ENCODE data around the gene DRC1.

The DRC1 gene

GRCh38 chr2:26394694-26395093 is 7.0 kb upstream of the DRC1 start:
- Histone ChIP-seq H3K36me3 (ENCODE audit: control insufficient read depth, insufficient read depth, low read length) (peaks cover 2% of the 10 kb centered on the region), H3K4me3 (replicated peaks; ENCODE audit: low read depth, low read length) (no peak overlapping the region), H3K27me3 (replicated peaks; ENCODE audit: control insufficient read depth, insufficient read depth, low read length) (no peaks in the 10 kb centered on the region)
- no peak for DNase-seq (ENCODE audit: extremely low read depth, insufficient read length)
- no peak for TF ChIP-seq CTCF (IDR thresholded peaks at IDR 0.05; ENCODE audit: insufficient read depth, low read length, poor library complexity, severe bottlenecking)

GRCh38 chr2:26395394-26395793 is 6.3 kb upstream of the DRC1 start:
- H3K27me3 ChIP-seq (replicated peaks; ENCODE audit: control insufficient read depth, insufficient read depth, low read length) = no peaks in the 10 kb centered on the region
- peaks cover 2% of the 10 kb centered on the region for H3K36me3 ChIP-seq (ENCODE audit: control insufficient read depth, insufficient read depth, low read length)
- no peak for TF ChIP-seq CTCF (IDR thresholded peaks at IDR 0.05; ENCODE audit: insufficient read depth, low read length, poor library complexity, severe bottlenecking)
- H3K4me3 ChIP-seq (replicated peaks; ENCODE audit: low read depth, low read length) = no peak overlapping the region
- no peak for DNase-seq (ENCODE audit: extremely low read depth, insufficient read length)

GRCh38 chr2:26396734-26397298 is 4.9 kb upstream of the DRC1 start:
- TF ChIP-seq CTCF (IDR thresholded peaks at IDR 0.05; ENCODE audit: insufficient read depth, low read length, poor library complexity, severe bottlenecking) = no peak
- no peak overlapping the region for H3K4me3 ChIP-seq (replicated peaks; ENCODE audit: low read depth, low read length)
- DNase-seq (ENCODE audit: extremely low read depth, insufficient read length) = no peak
- H3K27me3 ChIP-seq (replicated peaks; ENCODE audit: control insufficient read depth, insufficient read depth, low read length) = no peaks in the 10 kb centered on the region
- H3K36me3 ChIP-seq (ENCODE audit: control insufficient read depth, insufficient read depth, low read length) = peaks cover 2% of the 10 kb centered on the region

GRCh38 chr2:26399771-26400376 is 1.8 kb upstream of the DRC1 start:
- peaks cover 2% of the 10 kb centered on the region; the same call in 1 of the 2 replicates for H3K36me3 ChIP-seq (ENCODE audit: control insufficient read depth, insufficient read depth, low read length)
- DNase-seq (ENCODE audit: extremely low read depth, insufficient read length) = no peak
- TF ChIP-seq CTCF (IDR thresholded peaks at IDR 0.05; ENCODE audit: insufficient read depth, low read length, poor library complexity, severe bottlenecking) = no peak
- no peaks in the 10 kb centered on the region for H3K27me3 ChIP-seq (replicated peaks; ENCODE audit: control insufficient read depth, insufficient read depth, low read length)
- no peak overlapping the region for H3K4me3 ChIP-seq (replicated peaks; ENCODE audit: low read depth, low read length)

GRCh38 chr2:26400723-26401122 is 997 bp upstream of the DRC1 start:
- no peak for TF ChIP-seq CTCF (IDR thresholded peaks at IDR 0.05; ENCODE audit: insufficient read depth, low read length, poor library complexity, severe bottlenecking)

More at GRCh38 chr2:26400723-26401122, 997 bp upstream of the DRC1 start:
- Histone ChIP-seq H3K27me3 (replicated peaks; ENCODE audit: control insufficient read depth, insufficient read depth, low read length) (no peaks in the 10 kb centered on the region), H3K4me3 (replicated peaks; ENCODE audit: low read depth, low read length) (no peak overlapping the region), H3K36me3 (ENCODE audit: control insufficient read depth, insufficient read depth, low read length) (no peaks in the 10 kb centered on the region)
- no peak for DNase-seq (ENCODE audit: extremely low read depth, insufficient read length)
